CD1c-positive myeloid dendritic cell (primary cell): ENCODE results near the gene AP5S1.
A peak's percentile ranks its signal among the peaks of the same experiment; 100 is the strongest.

Source experiments
- DNase-seq: peaks from one replicate; pipeline ENCODE4 v3.0.0-alpha.2; 2016; ENCODE audit errors: extremely low spot score

AP5S1 gene, protein sequence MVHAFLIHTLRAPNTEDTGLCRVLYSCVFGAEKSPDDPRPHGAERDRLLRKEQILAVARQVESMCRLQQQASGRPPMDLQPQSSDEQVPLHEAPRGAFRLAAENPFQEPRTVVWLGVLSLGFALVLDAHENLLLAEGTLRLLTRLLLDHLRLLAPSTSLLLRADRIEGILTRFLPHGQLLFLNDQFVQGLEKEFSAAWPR

DNA sequence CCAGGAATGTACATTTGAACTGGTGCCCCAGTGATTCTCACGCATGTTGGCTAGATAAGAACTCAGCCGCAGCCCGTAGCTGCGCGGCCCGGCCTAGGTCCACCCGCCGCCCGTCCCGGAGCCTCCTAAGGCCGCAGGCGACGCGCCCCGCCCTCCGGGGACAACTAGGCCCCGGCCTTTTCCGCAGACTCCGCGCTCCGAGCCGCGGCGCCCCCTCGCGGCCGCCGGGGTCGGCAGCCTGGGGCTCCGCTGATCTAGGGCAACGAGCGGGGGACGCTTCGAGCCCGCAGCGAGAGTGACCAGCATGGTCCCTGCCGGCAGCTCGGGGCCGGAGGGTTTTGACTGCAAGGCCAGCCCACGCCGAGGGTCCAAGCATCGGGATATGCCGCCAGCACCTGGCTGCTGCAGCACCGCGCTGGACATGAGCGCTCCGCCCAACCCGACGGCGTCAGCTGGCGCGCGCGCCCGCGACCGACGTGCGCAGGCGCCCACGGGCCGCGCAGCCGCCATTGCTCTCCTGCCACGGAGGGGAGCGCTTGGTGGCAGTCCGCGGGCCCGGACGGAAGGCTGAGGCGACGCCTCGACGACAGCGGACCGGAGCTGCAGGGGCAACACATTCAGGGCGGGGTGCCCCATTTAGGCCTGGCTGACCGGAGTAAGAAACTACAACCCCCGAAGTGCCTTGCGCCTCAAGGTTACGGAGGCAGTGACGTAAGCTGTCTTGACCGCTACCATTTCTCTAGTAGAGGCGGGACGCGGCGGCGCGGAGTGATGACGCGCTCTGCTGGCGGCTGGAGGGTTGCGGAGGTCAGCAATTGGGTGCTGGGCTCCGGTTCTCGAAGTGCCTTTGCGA is at the start of gene AP5S1:
TSS of gene AP5S1 (plus strand) at position 500 of the 853 bp plus-strand sequence. CDS start 1,571 bp downstream, outside the sequence.
- DNase-seq = peak; percentile 97

DNA sequence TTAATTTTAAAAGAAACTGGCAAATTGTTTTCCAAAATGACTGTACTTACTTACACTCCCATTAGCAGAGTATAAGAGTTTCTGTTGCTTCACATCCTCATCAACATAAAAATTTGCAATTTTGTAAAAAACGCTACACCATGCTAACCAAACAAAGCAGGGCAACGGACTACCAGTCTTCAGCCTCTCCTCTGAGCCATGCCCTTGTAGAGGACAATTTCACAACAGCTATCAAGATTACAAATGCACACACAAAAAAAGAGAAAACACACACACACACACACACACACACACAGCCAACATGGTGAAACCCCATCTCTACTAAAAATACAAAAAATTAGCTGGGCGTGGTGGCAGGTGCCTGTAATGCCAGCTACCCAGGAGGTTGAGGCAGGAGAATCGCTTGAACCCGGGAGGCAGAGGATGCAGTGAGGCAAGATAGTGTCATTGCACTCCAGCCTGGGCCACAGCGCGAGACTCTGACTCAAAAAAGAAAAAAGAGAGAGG is 48.7 kb upstream of the AP5S1 start:
- no peak for DNase-seq

DNA sequence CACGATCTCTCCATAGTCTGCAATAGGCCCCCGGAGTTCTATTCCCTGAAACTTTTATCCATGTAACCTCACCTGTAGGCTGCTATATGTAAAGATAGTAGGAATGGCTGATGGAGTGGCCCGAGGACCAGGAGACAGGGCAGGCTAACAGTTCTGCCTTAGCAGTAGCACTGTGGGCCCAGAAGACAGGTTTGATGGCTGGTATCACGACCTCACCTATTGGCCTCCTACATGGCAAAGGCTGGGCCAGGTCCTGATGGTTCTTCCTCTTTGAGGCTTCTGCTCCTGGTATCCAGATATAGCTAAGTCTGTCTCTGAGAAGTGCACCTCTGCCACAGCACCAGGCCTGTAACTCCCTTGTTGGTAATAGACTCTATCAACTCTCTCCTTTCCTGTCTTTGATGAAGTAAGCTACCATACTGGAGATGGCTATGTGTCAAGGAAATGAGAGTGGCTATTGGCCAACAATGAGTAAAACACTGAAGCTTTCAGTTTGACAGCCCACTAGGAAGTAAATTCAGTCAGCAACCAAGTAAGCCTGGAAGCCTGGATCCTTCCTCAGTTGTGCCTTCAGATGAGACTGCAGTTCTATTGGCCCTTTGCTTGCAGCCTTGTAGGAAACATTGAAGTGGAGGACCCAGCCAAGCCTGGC is 44.8 kb upstream of the AP5S1 start:
- no peak for DNase-seq

DNA sequence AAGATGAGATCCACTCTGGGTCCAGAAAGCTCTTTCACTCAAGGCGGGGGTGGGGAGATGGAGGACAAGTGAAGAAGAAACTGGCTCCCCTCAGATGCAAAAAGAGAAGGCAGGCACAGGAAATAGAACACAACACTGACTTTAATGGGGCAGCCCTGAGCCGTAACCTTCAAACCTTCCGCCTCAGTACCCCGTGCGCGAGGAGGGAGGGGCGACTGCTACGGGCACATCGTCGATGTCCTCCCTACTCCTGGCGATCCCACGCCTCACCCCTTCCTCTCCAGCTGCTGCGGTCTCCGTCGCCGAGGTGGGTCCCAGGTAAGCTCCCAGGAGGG is 43.0 kb upstream of the AP5S1 start:
- DNase-seq = no peak

DNA sequence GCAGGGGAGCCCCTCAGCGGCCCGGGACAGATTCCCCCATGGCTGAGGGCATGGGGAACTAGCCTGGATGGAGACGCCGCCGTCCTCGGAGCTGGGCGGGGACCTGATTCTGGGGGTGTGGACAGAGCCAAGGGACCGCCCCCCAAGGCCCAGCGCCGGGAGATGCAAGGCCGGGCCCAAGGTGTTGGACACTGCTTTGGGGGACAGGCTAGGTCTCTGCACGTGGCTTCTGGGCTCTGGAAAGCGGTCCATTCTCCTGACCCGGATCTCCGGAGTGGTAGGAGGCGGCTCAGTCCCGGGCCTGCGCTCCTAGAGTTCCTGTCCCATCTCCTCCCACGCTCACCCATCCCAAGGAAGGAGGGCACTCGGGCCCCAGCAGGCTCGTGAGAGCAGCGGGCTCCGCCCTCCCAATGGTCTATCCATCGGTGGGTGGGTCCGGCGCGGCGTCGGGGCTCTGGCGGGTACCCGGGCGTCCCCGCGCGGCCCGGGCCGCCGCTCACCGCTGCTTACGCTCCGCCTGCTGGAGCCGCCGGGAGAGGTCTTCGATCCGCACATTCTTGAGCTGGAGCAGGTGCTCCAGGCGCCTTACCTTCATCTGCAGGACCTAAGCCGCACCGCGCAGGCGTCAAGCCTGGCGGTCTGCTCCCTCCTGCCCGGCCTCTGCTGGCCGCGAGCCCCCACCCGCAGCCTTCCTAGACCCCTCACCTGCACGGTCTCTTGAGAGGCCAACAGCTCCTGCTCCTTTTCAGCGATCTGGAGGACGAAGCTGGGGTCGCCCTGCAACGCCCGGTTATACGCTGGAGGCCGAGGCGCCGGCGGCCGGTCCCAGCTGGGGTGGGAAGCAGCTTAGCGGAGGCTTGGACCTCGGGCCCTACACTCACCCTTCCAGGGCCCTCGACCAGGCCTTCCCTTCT is 42.4 kb upstream of the AP5S1 start:
- peak; percentile 57 for DNase-seq

DNA sequence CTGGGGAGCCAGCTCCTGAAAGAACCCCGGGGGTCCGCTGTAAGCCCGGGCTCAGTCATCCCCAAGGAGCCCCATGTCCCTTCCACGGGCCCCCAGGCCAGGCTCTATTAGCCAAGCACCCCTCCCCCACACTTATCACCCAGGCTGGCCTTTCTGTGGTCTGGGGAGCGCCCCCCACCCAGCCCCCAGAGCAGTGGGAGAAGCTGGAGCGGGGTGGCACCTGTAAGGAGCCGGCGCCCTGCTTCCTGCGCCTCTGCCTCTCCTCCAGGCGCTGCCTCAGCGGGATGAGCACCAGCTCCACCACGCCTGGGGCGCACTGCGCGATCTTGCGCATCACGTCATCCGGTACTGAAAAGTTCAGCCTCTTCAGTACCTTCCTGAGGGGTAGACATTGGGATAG is 41.4 kb upstream of the AP5S1 start:
- no peak for DNase-seq

DNA sequence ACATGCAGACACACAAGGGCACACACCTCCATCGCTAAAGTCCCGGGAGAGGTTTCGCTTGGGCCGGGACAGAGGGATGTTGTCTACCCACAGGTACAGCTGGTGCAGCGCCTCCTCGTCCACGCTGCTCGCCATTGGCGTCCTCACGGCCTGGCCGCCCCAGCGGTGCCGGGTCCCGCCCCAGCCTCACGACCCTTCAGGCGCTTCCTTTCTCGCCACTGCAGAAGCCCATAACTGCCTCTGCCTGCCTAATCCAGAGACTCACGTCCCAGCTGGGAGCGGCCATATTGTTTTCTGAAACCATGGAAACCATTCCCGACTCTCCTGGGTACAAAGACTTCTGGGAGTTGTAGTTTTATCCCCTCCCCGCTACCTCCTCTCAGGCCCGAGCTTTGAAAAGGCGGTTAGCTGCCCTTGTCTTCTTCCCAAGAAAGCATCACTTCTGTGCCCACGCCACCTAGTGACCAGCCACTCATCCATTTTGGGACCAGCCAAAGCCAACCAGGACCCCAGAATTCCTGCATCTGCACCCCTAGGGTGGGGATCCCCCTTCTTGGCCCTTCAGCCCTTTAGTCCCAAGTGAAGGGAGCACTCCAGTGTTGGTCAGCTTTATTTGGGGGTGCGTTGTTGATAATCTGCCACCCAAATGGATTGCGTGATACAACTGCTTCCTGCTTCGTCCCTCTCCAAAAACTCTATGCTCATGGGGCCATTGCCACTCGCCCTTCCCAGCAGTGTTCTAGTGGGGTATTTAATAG is 39.0 kb upstream of the AP5S1 start, which contains the start of gene SPEF1:
TSS of gene SPEF1 (minus strand) at position 296 of the 758 bp plus-strand sequence. CDS start at position 135, 161 bp downstream.
- DNase-seq = peak; percentile 94

DNA sequence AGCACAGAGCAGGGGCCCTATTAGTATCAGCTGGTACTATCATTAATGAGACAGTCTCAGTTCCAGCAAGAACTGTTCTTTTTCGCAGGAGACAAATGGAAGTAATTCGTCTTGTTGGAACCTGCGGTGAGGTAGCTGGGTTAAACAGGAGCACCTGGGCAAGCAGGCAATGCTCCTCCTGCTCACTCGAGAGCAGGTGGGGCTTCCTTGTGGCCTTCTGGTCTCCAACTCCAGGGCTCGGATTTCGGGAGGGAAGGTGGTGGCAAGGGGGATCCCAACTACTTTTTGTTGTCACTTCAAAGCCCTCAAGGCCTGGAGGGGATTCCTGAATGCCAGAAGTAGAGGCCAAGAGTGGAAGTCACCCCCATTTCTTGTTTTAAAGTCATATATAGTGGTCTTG is 37.8 kb upstream of the AP5S1 start:
- no peak for DNase-seq

DNA sequence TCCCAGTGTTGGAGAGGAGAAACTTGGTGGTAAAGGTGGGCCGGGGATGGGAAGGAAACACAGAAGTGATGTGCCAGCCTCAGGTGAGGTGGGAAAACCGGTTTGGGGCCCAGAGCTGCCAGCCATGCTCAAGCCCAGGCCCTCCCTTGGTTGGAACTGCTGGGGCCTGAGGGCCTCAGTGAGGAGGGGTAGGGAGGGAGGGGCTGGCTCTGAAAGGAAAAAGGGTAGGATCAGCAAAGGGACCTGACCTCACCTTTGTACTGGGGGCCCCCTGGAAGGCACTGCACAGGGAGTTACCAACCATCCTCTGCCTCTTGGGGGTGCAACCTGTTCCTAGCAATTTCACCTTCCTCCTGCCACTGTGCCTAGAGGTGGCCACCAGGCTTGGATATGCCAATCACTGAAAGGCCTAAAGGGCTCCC is 37.3 kb upstream of the AP5S1 start:
- DNase-seq = no peak

DNA sequence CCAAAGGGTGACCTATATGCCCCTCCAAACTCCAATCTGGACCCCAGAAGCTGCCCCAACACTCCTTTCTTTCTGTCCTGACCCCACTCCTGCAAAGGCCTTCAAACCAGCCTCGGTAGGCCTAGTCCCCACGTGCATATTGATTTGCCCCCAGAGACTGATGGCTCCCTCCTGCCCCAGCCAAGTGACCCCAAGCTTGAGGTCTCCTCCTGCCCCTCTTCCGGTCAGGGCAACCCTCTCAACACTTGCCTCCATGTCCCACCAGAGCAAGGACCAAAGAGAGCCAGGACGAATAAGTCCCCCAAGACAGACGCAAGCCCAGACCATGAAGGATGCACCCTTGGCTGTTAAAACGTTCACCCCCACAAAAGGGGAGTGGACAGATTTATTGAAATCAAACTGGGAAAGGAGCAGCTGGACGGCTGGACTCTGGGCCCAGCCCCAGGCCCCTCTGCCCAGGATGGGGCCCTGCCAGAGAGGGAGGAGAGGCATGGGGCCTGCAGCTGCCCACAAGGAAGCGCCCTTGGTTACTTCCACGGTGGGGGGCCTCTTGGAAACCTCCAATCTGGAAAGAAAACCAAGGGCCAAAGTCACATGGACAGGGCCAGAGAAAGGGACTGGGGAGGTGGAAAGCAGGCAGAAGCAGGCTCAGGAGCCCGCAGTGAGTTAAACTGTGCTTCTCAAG is 36.7 kb upstream of the AP5S1 start:
- no peak for DNase-seq

DNA sequence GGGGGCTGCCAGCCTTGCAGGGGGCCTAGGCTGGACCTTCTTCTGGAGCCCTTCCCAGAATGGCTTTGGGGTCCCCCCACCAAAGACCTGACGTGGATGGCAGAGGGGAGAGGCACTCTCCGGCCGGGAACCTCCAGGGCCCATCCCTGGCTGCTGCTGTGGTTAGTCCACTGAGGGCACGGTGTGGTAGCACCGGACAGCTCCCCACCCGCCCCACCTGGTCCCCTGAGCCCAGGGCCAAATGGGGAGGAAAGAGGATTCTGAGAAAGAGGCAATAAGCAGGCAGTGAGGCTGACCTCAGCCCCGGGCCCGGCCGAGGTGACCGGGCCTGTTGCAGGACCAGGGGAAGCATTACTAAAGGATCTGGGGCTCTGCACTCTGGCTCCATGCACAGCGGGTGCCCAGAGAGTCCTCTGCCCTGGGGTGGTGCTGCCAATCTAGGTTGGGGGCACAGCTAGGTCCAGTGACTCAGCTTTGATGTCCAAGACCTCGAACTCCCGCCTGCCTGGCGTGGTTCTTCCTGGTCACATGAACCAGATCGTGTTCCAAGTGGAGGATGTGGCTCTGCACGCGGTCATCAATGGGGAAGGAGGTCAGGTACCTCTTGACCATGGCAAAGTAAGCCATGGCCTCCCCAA is 36.0 kb upstream of the AP5S1 start:
- DNase-seq = no peak

DNA sequence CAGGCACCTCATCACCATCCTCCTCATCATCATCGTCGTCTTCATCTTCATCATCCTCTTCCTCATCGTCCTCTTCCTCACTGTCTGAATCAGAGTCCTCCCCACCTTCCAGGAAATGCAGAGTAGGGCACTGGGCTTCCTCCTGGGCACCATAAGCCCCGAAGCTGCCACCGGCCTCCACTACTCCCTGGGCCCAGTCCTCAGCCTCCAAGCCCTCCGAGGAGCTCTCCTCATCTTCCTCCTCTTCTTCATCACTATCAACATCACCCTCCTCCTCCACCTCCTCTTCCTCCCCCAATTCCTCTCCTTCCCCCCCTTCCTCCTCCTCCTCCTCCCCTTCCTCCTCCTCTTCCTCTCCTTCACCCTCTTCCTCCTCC is 35.5 kb upstream of the AP5S1 start:
- DNase-seq = no peak

DNA sequence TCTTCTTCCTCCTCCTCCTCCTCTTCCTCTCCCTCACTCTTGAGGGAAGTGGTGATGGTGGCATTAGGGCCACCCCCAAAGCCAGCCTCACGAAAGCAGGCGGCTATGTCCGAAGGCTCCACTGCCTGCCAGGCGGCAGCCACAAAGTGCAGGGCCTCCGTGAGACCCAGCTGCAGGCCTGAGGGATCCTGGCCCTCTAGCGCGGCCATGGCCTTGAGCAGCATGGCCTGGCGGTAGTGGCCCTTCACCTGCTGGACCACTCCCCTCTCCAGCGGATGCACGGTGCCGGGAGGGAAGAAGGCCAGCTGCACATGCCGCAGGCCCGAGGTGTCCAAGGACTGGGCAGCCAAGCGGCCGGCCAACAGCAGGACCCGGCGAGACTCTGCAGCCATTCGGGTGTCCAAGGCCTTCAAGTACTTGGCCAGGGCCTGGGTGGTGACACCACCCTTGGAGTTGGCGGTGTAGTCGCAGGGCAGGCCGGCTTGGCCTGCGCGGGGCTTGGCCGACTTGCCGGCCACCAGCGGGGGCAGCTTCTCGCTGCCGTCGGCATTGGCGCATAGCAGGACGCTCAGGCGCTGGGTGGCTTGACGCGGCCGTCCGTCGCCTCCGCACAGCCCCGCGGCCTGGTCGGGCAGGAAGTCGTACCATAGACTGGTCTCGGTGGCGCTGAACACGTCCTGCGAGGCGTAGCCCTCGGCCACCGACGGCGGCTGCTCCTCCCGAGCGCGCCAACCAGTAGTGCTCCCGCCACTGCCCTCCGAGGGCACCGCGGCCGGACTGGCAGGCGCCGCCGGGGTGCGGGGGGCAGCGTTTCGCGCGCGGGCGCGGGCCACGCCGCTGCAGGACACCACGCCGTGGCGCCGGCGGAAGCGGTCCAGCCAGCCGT is 34.9 kb upstream of the AP5S1 start:
- DNase-seq = no peak

DNA sequence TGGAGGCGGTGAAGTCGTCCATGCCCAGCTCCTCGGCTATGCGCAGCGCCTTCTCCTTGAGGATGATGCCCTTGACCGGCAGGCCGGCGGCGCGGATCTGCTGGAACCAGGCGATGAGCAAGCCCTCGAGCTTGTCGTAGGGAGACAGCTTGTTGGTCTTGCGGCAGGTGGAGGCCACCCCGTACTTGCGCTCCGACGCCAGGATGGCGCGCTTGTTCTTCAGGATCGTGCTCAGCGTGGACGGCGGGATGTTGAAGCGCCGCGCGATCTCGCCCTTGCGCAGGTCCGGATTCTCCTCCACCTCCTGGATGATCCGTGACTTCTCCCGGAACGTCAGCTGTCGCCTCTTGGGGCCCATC is 34.2 kb upstream of the AP5S1 start:
- peak; percentile 48 for DNase-seq

DNA sequence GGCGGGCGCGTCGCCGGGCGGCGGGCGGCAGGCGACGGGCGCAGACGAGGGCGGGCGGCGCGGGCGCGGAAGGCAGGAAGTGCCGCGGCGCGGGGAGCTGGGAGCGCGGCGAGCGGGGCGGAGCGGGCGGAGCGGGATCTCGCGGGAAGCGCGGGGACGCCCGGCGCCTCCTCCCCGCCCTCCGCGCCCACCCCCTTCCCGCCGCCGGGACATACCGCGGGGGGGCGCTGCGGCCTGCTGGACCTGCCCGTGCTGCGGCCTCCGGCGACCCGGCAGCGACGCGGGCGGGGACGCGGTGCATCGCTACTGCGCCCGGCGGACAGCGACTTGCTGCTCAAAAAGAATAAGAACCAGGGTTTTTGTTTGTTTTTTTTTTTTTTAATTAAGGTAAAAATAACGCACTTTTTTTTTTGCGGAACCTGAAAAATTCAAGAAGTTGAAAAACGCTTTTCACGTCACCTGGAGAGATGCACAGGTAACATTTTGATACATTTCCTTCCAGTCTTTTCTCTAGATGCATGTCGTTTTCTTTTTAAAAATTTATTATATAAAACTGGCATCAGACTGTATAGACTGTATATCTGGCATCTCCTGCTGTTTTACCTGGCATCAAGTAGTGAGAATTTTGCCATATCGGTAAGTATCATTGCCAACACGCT is 33.6 kb upstream of the AP5S1 start, which contains the start of gene CENPB:
TSS of gene CENPB (minus strand) at position 76 of the 659 bp plus-strand sequence. CDS start 257 bp downstream, outside the sequence.
- peak; percentile 96 for DNase-seq

DNA sequence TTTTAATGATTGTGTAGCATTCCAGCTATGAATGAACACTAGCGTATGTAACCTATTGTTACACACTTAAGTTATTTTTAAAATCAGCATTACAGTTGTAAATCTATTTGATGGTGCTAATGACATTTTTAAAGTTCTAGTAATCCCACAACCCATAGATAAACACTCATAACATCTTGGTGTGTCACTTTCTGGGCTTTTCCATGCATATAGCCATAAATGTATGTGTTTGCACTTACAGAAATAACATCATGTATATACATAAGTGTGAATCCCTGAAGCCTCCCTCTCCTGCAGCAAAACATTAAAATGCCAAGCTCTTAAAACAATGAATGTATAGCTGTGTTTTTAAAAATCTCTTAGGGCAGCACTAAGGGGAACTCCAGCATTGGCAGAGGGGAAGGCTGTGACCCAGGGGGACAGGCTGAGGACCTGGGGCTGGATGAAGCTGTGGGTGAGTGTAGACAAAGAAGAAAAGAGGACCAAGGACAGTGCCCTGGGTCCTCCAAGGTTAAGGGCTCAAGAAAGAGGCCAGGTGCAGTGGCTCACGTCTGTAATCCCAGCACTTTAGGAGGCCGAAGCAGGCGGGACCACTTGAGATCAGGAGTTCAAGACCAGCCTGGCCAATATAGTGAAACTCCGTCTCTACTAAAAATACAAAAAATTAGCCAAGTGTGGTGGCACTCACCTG is 32.9 kb upstream of the AP5S1 start:
- DNase-seq = no peak

DNA sequence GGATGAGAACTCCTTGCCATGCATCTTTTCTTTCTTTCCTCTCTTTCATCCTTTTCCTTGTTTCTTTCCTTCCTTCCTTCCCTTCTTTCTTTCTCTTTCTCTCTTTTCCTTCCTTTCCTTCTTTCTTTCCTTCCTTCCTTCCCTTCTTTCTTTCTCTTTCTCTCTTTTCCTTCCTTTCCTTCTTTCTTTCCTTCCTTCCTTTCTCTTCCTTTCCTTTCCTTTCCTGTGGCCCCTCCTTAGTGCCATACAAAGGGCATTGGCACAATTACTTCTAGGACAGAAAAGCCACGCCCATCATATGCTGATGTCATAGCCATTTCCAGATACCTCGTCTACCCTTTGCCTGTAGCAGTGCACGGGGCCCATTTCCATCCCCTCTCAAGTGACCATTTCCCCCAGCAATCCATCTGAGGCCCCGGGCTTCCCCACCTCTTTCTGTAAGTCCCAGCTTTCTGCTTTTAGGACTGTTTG is 31.6 kb upstream of the AP5S1 start:
- no peak for DNase-seq
